ENCODE measurements around the gene RXFP3.

RXFP3 gene

DNA sequence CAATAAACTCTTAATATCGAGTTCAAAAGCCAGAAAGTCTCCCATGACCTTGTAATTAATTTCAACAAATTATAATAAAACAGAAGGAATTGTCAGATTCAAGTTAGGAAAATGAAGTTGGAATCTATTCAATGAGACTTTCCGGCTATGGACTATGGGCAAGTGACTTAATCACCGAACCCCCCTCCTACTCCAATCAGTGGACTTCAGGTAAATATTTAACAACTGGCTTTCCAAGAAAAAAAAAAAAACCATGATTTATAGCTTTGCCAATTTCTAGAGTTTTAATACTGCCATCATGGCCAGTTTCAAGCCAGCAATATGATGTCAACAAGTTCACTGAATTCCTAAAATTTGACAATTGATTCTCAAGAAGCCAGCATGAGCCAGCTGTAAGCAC is 43.8 kb downstream of the RXFP3 start:
- Histone ChIP-seq H3K9me3 (ENCODE audit: control insufficient read depth, insufficient read depth, low read length) (no peaks in the 10 kb centered on the region), H3K4me3 (ENCODE audit: low read length) (no peak overlapping the region), H3K36me3 (ENCODE audit: control insufficient read depth, insufficient read depth, low read length) (no peaks in the 10 kb centered on the region), H3K4me1 (ENCODE audit: control insufficient read depth, insufficient read depth, low read length) (peaks cover 2% of the 10 kb centered on the region; the same call in 1 of the 2 replicates), H3K27ac (ENCODE audit: low read length) (no peak overlapping the region), H3K27me3 (ENCODE audit: control insufficient read depth, insufficient read depth, low read length) (no peaks in the 10 kb centered on the region)
- WGBS (ENCODE audit: insufficient coverage, insufficient read length): no CpG with 5 or more reads among the region's 3 CpGs
- DNase-seq (ENCODE audit: low read depth, low spot score): no peak

DNA sequence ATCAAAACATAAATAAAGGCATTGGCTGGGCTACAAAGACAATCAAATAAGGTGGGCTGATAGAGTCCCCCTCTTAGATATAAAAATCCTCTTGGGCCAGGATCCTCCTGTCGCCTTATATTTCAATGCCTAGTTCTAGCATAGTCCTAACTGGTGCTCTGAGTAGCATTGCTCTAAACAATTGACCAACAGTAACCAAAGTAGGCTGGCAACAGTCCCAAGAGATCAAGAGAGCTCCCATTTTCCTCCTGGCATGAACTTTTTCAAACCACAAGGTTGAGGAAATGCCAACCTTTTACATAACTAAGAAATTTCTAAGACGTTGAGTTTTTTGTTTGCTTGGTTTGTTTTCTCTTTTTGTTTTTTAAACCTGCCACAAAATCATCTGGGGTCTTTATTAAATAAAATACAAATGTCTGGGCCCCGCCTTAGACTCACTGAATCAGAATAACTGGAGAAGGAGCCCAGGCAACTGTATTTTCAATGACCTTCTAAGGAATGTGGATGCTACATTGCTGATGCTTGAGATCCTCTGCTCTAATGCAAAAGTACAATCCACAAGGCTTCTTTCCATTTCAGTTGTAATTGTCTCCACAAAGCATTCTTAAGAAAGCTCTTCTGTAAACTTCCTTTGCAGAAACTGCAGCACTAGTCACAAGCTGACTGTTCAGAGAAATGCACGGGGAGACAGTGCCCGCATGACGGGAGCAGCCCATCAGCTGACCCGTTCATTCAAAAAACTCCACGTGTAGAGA is 45.4 kb downstream of the RXFP3 start:
- WGBS (ENCODE audit: insufficient coverage, insufficient read length): no CpG with 5 or more reads among the region's 8 CpGs
- H3K4me1 ChIP-seq (ENCODE audit: control insufficient read depth, insufficient read depth, low read length): peaks cover 2% of the 10 kb centered on the region; the same call in 1 of the 2 replicates
- no peak for DNase-seq (ENCODE audit: low read depth, low spot score)

DNA sequence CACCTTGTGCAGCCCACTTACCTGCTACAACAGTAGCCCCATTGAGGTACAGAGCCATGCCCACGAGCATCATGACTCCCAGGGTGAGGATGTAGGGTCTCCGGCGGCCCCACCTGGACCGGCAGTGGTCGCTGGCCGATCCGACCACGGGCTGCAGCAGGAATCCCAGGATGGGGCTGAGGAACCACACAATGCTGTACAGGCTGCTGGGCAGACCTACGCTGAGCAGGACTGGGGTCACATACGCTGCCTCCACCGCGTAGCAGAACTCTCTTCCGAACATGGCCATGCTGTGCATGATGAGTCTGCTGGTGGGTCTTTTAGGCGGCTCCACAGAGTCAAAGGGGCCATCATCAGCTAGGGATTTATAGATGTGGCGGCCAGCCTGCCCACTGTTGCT is 48.0 kb downstream of the RXFP3 start:
- no peaks in the 10 kb centered on the region for H3K27me3 ChIP-seq (ENCODE audit: control insufficient read depth, insufficient read depth, low read length)
- H3K9me3 ChIP-seq (ENCODE audit: control insufficient read depth, insufficient read depth, low read length): no peaks in the 10 kb centered on the region
- H3K4me1 ChIP-seq (ENCODE audit: control insufficient read depth, insufficient read depth, low read length): no peaks in the 10 kb centered on the region
- no peak overlapping the region for H3K4me3 ChIP-seq (ENCODE audit: low read length)
- H3K27ac ChIP-seq (ENCODE audit: low read length): no peak overlapping the region
- no CpG with 5 or more reads among the region's 15 CpGs for WGBS (ENCODE audit: insufficient coverage, insufficient read length)
- H3K36me3 ChIP-seq (ENCODE audit: control insufficient read depth, insufficient read depth, low read length): no peaks in the 10 kb centered on the region
- no peak for DNase-seq (ENCODE audit: low read depth, low spot score)

More for the DNA sequence above, 45.4 kb downstream of the RXFP3 start:
- Histone ChIP-seq H3K36me3 (ENCODE audit: control insufficient read depth, insufficient read depth, low read length) (no peaks in the 10 kb centered on the region), H3K9me3 (ENCODE audit: control insufficient read depth, insufficient read depth, low read length) (no peaks in the 10 kb centered on the region), H3K27ac (ENCODE audit: low read length) (no peak overlapping the region), H3K4me3 (ENCODE audit: low read length) (no peak overlapping the region), H3K27me3 (ENCODE audit: control insufficient read depth, insufficient read depth, low read length) (no peaks in the 10 kb centered on the region)

DNA sequence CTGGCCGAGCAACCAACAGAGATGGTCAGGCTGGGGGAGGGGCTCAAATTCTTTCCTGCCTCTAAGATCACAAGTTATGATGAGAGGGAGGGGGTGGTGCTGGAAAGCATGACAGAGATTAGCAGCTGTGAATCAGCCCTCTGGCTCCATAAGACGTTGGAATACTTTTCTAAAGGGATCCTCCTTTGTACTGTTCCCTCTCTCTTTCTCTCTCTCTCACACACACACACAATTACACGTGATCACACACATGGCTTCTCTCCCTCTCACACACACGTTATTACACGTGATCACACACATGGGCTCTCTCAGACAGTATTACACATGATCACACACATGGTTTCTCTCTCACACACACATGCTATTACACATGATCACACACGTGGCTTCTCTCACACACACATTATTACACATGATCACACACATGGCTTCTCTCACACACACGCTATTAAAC is 48.5 kb downstream of the RXFP3 start, which contains the start of gene SLC45A2:
SLC45A2 (minus strand) TSS at position 23 of the 454 bp plus-strand sequence. CDS start 110 bp downstream, outside the sequence.
- no peaks in the 10 kb centered on the region for H3K27me3 ChIP-seq (ENCODE audit: control insufficient read depth, insufficient read depth, low read length)
- H3K27ac ChIP-seq (ENCODE audit: low read length): no peak within 1 kb of the TSS
- H3K4me1 ChIP-seq (ENCODE audit: control insufficient read depth, insufficient read depth, low read length): no peaks in the 10 kb centered on the region
- no peaks in the 10 kb centered on the region for H3K36me3 ChIP-seq (ENCODE audit: control insufficient read depth, insufficient read depth, low read length)
- no peaks in the 10 kb centered on the region for H3K9me3 ChIP-seq (ENCODE audit: control insufficient read depth, insufficient read depth, low read length)
- H3K4me3 ChIP-seq (ENCODE audit: low read length): no peak within 1 kb of the TSS
- WGBS (ENCODE audit: insufficient coverage, insufficient read length): 100% methylated on average over 3 of the region's 7 CpGs
- no peak for DNase-seq (ENCODE audit: low read depth, low spot score)

DNA sequence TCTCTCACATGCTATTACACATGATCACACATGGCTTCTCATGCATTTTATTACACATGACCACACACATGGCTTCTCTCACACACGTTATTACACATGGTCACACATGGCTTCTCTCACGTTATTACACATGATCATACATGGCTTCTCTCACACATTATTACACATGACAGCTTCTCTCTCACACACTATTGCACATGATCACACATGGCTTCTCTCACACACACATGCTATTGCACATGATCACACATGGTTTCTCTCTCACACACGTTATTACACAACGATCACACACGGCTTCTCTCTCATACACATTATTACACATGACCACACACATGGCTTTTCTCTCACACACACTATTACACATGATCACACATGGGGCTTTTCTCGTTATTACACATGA is 49.3 kb downstream of the RXFP3 start:
- Histone ChIP-seq H3K4me1 (ENCODE audit: control insufficient read depth, insufficient read depth, low read length) (no peaks in the 10 kb centered on the region), H3K27me3 (ENCODE audit: control insufficient read depth, insufficient read depth, low read length) (no peaks in the 10 kb centered on the region), H3K36me3 (ENCODE audit: control insufficient read depth, insufficient read depth, low read length) (no peaks in the 10 kb centered on the region), H3K9me3 (ENCODE audit: control insufficient read depth, insufficient read depth, low read length) (no peaks in the 10 kb centered on the region), H3K4me3 (ENCODE audit: low read length) (no peak overlapping the region), H3K27ac (ENCODE audit: low read length) (no peak overlapping the region)
- DNase-seq (ENCODE audit: low read depth, low spot score): no peak
- 100% methylated on average over 3 of the region's 6 CpGs for whole genome bisulfite sequencing (ENCODE audit: insufficient coverage, insufficient read length)

All from iPS DF 6.9 (cell line).